Neural cell (in vitro differentiated cells): ENCODE results near the gene NSL1. TPM values are rescaled to one million over a fixed set of nuclear protein-coding genes. Genes with fewer than 3 reads are reported as not detected.

ENCODE experiments used
- H2AFZ ChIP-seq: fragments of 200-600, 300-800 bp; sonication (generic), shearing (Covaris generic); 2 replicates; pipeline ENCODE4 v1.6.0; 2014; ENCODE audit warnings: low read depth, mild to moderate bottlenecking, antibody characterized with exemption, low read length, moderate library complexity
- H3F3A ChIP-seq: fragments of 200-600 bp; shearing (Covaris generic); 2 replicates; pipeline ENCODE4 v1.6.1; 2016; ENCODE audit warnings: mild to moderate bottlenecking, moderate library complexity, mixed read lengths, antibody characterized with exemption, low read length; ENCODE audit not compliant: insufficient read depth, poor library complexity, severe bottlenecking
- H3K27ac ChIP-seq: fragments of 200-600, 300-800 bp; sonication (generic), shearing (Covaris generic); 2 replicates; pipeline ENCODE4 v1.5.1; 2014; ENCODE audit warnings: mild to moderate bottlenecking, low read length, moderate library complexity
- H3K27me3 ChIP-seq: fragments of 300-800, 200-600 bp; sonication (generic), shearing (Covaris generic); 2 replicates; pipeline ENCODE4 v1.6.0; 2014; ENCODE audit warnings: mild to moderate bottlenecking, low read depth, low read length, moderate library complexity; ENCODE audit not compliant: insufficient read depth
- H3K36me3 ChIP-seq: fragments of 300-800, 200-600 bp; sonication (generic), shearing (Covaris generic); 2 replicates; pipeline ENCODE4 v1.5.1; 2014; ENCODE audit warnings: mild to moderate bottlenecking, antibody characterized with exemption, low read length, moderate library complexity; ENCODE audit not compliant: insufficient read depth
- H3K4me2 ChIP-seq: fragments of 300-800, 200-600 bp; sonication (generic), shearing (Covaris generic); 2 replicates; pipeline ENCODE4 v1.6.0; 2014; ENCODE audit warnings: mild to moderate bottlenecking, low read length
- H3K4me3 ChIP-seq: fragments of 300-800, 200-600 bp; sonication (generic), shearing (Covaris generic); 2 replicates; pipeline ENCODE4 v1.5.1; 2014; ENCODE audit warnings: mild to moderate bottlenecking, low read length, moderate library complexity
- H3K79me2 ChIP-seq: fragments of 200-600 bp; shearing (Covaris generic); replicated peaks from 2 replicates; pipeline ENCODE4 v1.6.0; 2014; ENCODE audit warnings: mild to moderate bottlenecking, low read length, moderate library complexity; ENCODE audit not compliant: insufficient read depth
- H3K9ac ChIP-seq: fragments of 300-800, 200-600 bp; sonication (generic), shearing (Covaris generic); 2 replicates; pipeline ENCODE4 v1.6.1; 2016; ENCODE audit warnings: mild to moderate bottlenecking, low read length, mixed read lengths
- H3K9me2 ChIP-seq: fragments of 200-600 bp; shearing (Covaris generic); 2 replicates; pipeline ENCODE4 v1.6.1; 2016; ENCODE audit warnings: mild to moderate bottlenecking, low read length, mixed read lengths; ENCODE audit not compliant: insufficient read depth
- H3K9me3 ChIP-seq: fragments of 200-600, 300-800 bp; sonication (generic), shearing (Covaris generic); 2 replicates; pipeline ENCODE4 v1.6.1; 2016; ENCODE audit warnings: mild to moderate bottlenecking, mixed run types, low read length, moderate library complexity, mixed read lengths
- H4K20me1 ChIP-seq: fragments of 200-600 bp; shearing (Covaris generic); 2 replicates; pipeline ENCODE4 v1.6.1; 2016; ENCODE audit warnings: mild to moderate bottlenecking, mixed run types; ENCODE audit not compliant: insufficient read depth
- CTCF ChIP-seq: fragments of 450-650 bp; IDR thresholded peaks from 2 replicates; pipeline ENCODE4 v1.5.1; 2014; ENCODE audit warnings: antibody characterized with exemption, mild to moderate bottlenecking, moderate library complexity; ENCODE audit not compliant: poor library complexity, severe bottlenecking
- EP300 ChIP-seq: fragments of 450-650 bp; conservative IDR thresholded peaks from 2 replicates; pipeline ENCODE4 v1.6.1; 2014; ENCODE audit warnings: antibody characterized with exemption, mild to moderate bottlenecking, moderate library complexity; ENCODE audit not compliant: poor library complexity, severe bottlenecking
- EZH2 ChIP-seq: fragments of 200-600, 300-800 bp; shearing (Covaris generic), sonication (generic); IDR thresholded peaks from 2 replicates; pipeline ENCODE4 v1.6.1; 2014; ENCODE audit warnings: antibody characterized with exemption, low read length, borderline replicate concordance, mild to moderate bottlenecking; ENCODE audit not compliant: insufficient read depth, poor library complexity, severe bottlenecking
- MXI1 ChIP-seq: fragments of 450-650 bp; conservative IDR thresholded peaks from 2 replicates; pipeline ENCODE4 v1.6.1; 2014; ENCODE audit warnings: antibody characterized with exemption, mild to moderate bottlenecking; ENCODE audit not compliant: poor library complexity, severe bottlenecking
- POLR2AphosphoS5 ChIP-seq: IDR thresholded peaks from 2 replicates; pipeline ENCODE4 v1.6.1; 2012
- RAD21 ChIP-seq: fragments of 450-650 bp; conservative IDR thresholded peaks from 2 replicates; pipeline ENCODE4 v1.6.1; 2014; ENCODE audit warnings: antibody characterized with exemption, mild to moderate bottlenecking, moderate library complexity
- REST ChIP-seq: IDR thresholded peaks from 2 replicates; pipeline ENCODE4 v1.6.1; 2012; ENCODE audit warnings: borderline replicate concordance
- SMC3 ChIP-seq: fragments of 450-650 bp; conservative IDR thresholded peaks from 2 replicates; pipeline ENCODE4 v1.6.1; 2014; ENCODE audit warnings: antibody characterized with exemption, mild to moderate bottlenecking, moderate library complexity; ENCODE audit not compliant: poor library complexity
- TAF1 ChIP-seq: IDR thresholded peaks from 2 replicates; pipeline ENCODE4 v1.6.1; 2012; ENCODE audit warnings: low read depth
- polyA plus RNA-seq: library from polyadenylated mRNA; depleted of rRNA; stranded (reverse); fragments of >200 nt; gene quantifications from 2 replicates; pipeline ENCODE4 v1.2.3, GENCODE V29; 2014

The NSL1 gene
- polyA plus RNA-seq, 1 donor from 2014 or later: 40.4 TPM

- no peak for TF ChIP-seq EP300
- TF ChIP-seq SMC3: no peak
- TF ChIP-seq MXI1: no peak
- TF ChIP-seq EZH2: no peak
- no peak for TF ChIP-seq POLR2AphosphoS5
- TF ChIP-seq TAF1: no peak
- TF ChIP-seq RAD21: no peak
- no peak for TF ChIP-seq CTCF
- TF ChIP-seq REST: no peak
- Histone ChIP-seq H3K27ac (no peak overlapping the region), H3K4me3 (no peak overlapping the region), H2AFZ (no peak overlapping the region), H3K36me3 (no peaks in the 10 kb centered on the region), H4K20me1 (no peaks in the 10 kb centered on the region), H3K9me2 (no peaks in the 10 kb centered on the region), H3K9me3 (no peaks in the 10 kb centered on the region), H3K9ac (no peak overlapping the region), H3K27me3 (no peaks in the 10 kb centered on the region), H3K4me2 (no peak overlapping the region), H3K79me2 (peaks cover 8% of the 10 kb centered on the region), H3F3A (no peaks in the 10 kb centered on the region)
Observed at GRCh38 chr1:212762839-212763238, 28.7 kb downstream of the NSL1 start.

- no peak overlapping the region for H2AFZ ChIP-seq
- H3K9ac ChIP-seq: no peak overlapping the region
- no peaks in the 10 kb centered on the region for H3K36me3 ChIP-seq
- no peaks in the 10 kb centered on the region for H3F3A ChIP-seq
- peaks cover 5% of the 10 kb centered on the region for H3K79me2 ChIP-seq
- no peaks in the 10 kb centered on the region for H3K27me3 ChIP-seq
- H3K9me3 ChIP-seq: no peaks in the 10 kb centered on the region
- no peak overlapping the region for H3K27ac ChIP-seq
- no peaks in the 10 kb centered on the region for H4K20me1 ChIP-seq
- TF ChIP-seq EZH2 (no peak), SMC3 (no peak), CTCF (no peak), RAD21 (no peak), POLR2AphosphoS5 (no peak), EP300 (no peak), REST (no peak), MXI1 (no peak)
- no peak overlapping the region for H3K4me3 ChIP-seq
- no peak overlapping the region for H3K4me2 ChIP-seq
- H3K9me2 ChIP-seq: no peaks in the 10 kb centered on the region
Observed at GRCh38 chr1:212762234-212762633, 29.3 kb downstream of the NSL1 start.
